Upper lobe of right lung (tissue), 1 donor: ENCODE results near the gene ACP6. TPM values are rescaled to one million over a fixed set of nuclear protein-coding genes. Genes with fewer than 3 reads are reported as not detected.

Experiments
- ATAC-seq: fragments of 200-7000 bp; cut with Tn5 transposase; one replicate; pipeline ENCODE4 v1.9.1; 2020; ENCODE audit warnings: mild to moderate bottlenecking, moderate library complexity
- DNase-seq: peaks from one replicate; pipeline ENCODE4 v3.0.0-alpha.2; 2020
- H3K27ac ChIP-seq: fragments of 200-600 bp; one replicate; pipeline ENCODE4 v1.8.0; 2022
- H3K27me3 ChIP-seq: fragments of 200-600 bp; one replicate; pipeline ENCODE4 v1.8.0; 2022; ENCODE audit warnings: mild to moderate bottlenecking
- H3K36me3 ChIP-seq: fragments of 200-600 bp; one replicate; pipeline ENCODE4 v1.8.0; 2022
- H3K4me1 ChIP-seq: fragments of 200-600 bp; one replicate; pipeline ENCODE4 v1.8.0; 2022
- H3K4me3 ChIP-seq: fragments of 200-600 bp; one replicate; pipeline ENCODE4 v1.8.0; 2022; ENCODE audit warnings: mild to moderate bottlenecking
- H3K9me3 ChIP-seq: fragments of 200-600 bp; one replicate; pipeline ENCODE4 v1.8.0; 2022
- intact Hi-C: fragments of 100-400 bp; cut with DNase I; formaldehyde crosslinking; loops from one replicate; pipeline ENCODE4 v1.11.0; 2022
- total RNA-seq: library from RNA; stranded (reverse); fragmentation: NEBNext Ultra II Directional; extraction: Animal tissue kit (Norgen Biotek cat#: 25700); gene quantifications from one replicate; pipeline ENCODE4 v1.2.1, GENCODE V29; 2021
- TF ChIP-seq, protein P1 (sequence below): fragments of 200-600 bp; IDR thresholded peaks from one replicate; pipeline ENCODE4 v1.8.0; 2022; ENCODE audit warnings: antibody characterized with exemption
- donor health status: DM: no; HTN: yes; CAD: no; lungs with severe emphysema.

Gene ACP6
- total RNA-seq, 1 donor from 2014 or later: 15.8 TPM

DNA sequence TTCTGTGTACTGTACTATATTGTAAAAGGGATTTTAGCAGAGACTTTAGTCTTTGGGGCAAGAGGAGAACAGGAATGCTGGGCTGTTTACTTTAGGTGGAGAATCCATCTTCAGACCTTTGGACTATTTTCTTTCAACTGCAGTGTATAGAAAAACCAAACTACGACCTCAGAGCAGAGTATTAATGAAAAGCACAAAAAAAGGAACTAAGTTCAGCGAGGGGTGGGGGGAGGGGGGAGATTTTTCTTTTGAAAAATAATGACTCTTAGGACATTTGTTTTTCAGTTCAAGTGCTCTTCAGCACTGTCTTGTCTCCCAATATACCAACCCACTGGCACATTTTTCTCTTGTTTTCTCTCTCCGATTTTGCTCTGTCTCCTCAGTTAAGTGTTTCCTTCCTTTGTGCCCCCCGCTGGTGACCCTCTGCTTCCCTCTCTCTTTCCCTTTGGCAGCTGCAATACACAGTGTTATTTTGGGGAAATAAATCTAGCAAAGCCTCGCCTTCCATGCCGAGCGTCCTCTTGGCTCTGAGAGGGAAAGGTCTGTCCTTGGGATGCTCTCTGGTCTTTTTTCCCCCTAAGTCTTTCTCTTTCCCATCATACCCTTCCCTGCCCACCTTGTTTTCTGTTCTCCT, 44.8 kb downstream of the ACP6 start:
- DNase-seq (no peak), ATAC-seq (no peak)
- H3K27ac ChIP-seq: no peak overlapping the region
- H3K4me1 ChIP-seq: peaks cover 7% of the 10 kb centered on the region
- no peak overlapping the region for H3K4me3 ChIP-seq
- peaks cover 23% of the 10 kb centered on the region for H3K36me3 ChIP-seq
- H3K9me3 ChIP-seq: no peaks in the 10 kb centered on the region
- intact Hi-C loops: loop anchor here (5.0 kb wide), 1 partner anchor 133 kb away; no protein-coding TSS in a partner anchor
- H3K27me3 ChIP-seq: no peaks in the 10 kb centered on the region
- TF ChIP-seq, protein P1, sequence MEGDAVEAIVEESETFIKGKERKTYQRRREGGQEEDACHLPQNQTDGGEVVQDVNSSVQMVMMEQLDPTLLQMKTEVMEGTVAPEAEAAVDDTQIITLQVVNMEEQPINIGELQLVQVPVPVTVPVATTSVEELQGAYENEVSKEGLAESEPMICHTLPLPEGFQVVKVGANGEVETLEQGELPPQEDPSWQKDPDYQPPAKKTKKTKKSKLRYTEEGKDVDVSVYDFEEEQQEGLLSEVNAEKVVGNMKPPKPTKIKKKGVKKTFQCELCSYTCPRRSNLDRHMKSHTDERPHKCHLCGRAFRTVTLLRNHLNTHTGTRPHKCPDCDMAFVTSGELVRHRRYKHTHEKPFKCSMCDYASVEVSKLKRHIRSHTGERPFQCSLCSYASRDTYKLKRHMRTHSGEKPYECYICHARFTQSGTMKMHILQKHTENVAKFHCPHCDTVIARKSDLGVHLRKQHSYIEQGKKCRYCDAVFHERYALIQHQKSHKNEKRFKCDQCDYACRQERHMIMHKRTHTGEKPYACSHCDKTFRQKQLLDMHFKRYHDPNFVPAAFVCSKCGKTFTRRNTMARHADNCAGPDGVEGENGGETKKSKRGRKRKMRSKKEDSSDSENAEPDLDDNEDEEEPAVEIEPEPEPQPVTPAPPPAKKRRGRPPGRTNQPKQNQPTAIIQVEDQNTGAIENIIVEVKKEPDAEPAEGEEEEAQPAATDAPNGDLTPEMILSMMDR: no peak

DNA sequence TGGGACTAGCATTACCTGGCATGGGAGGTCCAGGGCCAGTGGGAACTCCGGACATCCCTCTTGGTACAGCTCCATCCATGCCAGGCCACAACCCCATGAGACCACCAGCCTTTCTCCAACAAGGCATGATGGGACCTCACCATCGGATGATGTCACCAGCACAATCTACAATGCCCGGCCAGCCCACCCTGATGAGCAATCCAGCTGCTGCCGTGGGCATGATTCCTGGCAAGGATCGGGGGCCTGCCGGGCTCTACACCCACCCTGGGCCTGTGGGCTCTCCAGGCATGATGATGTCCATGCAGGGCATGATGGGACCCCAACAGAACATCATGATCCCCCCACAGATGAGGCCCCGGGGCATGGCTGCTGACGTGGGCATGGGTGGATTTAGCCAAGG, 45.8 kb downstream of the ACP6 start:
- Histone ChIP-seq H3K4me1 (peaks cover 7% of the 10 kb centered on the region), H3K36me3 (peaks cover 31% of the 10 kb centered on the region), H3K27me3 (no peaks in the 10 kb centered on the region), H3K9me3 (no peaks in the 10 kb centered on the region), H3K4me3 (no peak overlapping the region), H3K27ac (no peak overlapping the region)
- ATAC-seq (no peak), DNase-seq (no peak)
- TF ChIP-seq, protein P1: no peak
- intact Hi-C loops: no loop called here

DNA sequence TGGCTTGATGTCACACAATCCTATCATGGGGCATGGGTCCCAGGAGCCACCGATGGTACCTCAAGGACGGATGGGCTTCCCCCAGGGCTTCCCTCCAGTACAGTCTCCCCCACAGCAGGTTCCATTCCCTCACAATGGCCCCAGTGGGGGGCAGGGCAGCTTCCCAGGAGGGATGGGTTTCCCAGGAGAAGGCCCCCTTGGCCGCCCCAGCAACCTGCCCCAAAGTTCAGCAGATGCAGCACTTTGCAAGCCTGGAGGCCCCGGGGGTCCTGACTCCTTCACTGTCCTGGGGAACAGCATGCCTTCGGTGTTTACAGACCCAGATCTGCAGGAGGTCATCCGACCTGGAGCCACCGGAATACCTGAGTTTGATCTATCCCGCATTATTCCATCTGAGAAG, 46.3 kb downstream of the ACP6 start:
- TF ChIP-seq, protein P1: no peak
- no peaks in the 10 kb centered on the region for H3K9me3 ChIP-seq
- H3K36me3 ChIP-seq: peaks cover 36% of the 10 kb centered on the region
- no peak overlapping the region for H3K27ac ChIP-seq
- H3K4me1 ChIP-seq: peaks cover 7% of the 10 kb centered on the region
- no peak for ATAC-seq
- no peak overlapping the region for H3K4me3 ChIP-seq
- no peak for DNase-seq
- intact Hi-C loops: no loop called here
- H3K27me3 ChIP-seq: no peaks in the 10 kb centered on the region

DNA sequence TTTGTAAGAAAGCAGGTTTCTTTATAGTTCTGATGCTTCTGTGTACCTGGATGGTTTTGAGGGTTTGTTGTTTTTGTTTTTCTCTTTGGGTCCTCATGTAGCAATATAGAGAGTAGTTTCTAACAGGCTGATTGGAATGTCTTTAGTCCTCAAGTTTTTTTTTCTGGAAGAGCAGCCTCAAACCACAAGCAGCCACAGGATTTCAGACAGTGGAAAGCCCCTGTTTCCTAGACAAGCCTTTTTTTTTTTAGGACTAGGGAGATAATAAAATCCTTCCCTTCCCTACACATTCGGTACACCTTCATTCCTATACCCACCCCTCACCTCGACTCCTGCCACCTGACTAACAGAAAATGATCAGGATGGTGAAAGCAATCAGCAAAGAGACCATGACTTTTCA, 47.6 kb downstream of the ACP6 start:
- ATAC-seq (no peak), DNase-seq (no peak)
- H3K27me3 ChIP-seq: no peaks in the 10 kb centered on the region
- no peak overlapping the region for H3K27ac ChIP-seq
- no peaks in the 10 kb centered on the region for H3K9me3 ChIP-seq
- TF ChIP-seq, protein P1: no peak
- peaks cover 49% of the 10 kb centered on the region for H3K36me3 ChIP-seq
- intact Hi-C loops: no loop called here
- H3K4me3 ChIP-seq: no peak overlapping the region
- peaks cover 1% of the 10 kb centered on the region for H3K4me1 ChIP-seq

DNA sequence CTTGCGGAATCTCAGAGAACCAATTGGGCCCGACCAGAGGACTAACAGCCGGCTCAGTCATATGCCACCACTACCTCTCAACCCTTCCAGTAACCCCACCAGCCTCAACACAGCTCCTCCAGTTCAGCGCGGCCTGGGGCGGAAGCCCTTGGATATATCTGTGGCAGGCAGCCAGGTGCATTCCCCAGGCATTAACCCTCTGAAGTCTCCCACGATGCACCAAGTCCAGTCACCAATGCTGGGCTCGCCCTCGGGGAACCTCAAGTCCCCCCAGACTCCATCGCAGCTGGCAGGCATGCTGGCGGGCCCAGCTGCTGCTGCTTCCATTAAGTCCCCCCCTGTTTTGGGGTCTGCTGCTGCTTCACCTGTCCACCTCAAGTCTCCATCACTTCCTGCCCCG, 49.8 kb downstream of the ACP6 start:
- H3K36me3 ChIP-seq: peaks cover 66% of the 10 kb centered on the region
- intact Hi-C loops: no loop called here
- no peaks in the 10 kb centered on the region for H3K4me1 ChIP-seq
- no peak overlapping the region for H3K27ac ChIP-seq
- no peak overlapping the region for H3K4me3 ChIP-seq
- H3K27me3 ChIP-seq: no peaks in the 10 kb centered on the region
- no peaks in the 10 kb centered on the region for H3K9me3 ChIP-seq
- TF ChIP-seq, protein P1: no peak
- DNase-seq (no peak), ATAC-seq (peak; percentile 16)

DNA sequence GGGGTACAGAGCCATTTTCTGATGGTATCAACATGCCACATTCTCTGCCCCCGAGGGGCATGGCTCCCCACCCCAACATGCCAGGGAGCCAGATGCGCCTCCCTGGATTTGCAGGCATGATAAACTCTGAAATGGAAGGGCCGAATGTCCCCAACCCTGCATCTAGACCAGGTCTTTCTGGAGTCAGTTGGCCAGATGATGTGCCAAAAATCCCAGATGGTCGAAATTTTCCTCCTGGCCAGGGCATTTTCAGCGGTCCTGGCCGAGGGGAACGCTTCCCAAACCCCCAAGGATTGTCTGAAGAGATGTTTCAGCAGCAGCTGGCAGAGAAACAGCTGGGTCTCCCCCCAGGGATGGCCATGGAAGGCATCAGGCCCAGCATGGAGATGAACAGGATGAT, 50.6 kb downstream of the ACP6 start:
- TF ChIP-seq, protein P1: no peak
- H3K4me1 ChIP-seq: no peaks in the 10 kb centered on the region
- H3K9me3 ChIP-seq: no peaks in the 10 kb centered on the region
- H3K4me3 ChIP-seq: no peak overlapping the region
- DNase-seq (no peak), ATAC-seq (no peak)
- peaks cover 74% of the 10 kb centered on the region for H3K36me3 ChIP-seq
- H3K27me3 ChIP-seq: no peaks in the 10 kb centered on the region
- intact Hi-C loops: no loop called here
- no peak overlapping the region for H3K27ac ChIP-seq
